Measurements from ENCODE around the gene TMEM184C.

DNA sequence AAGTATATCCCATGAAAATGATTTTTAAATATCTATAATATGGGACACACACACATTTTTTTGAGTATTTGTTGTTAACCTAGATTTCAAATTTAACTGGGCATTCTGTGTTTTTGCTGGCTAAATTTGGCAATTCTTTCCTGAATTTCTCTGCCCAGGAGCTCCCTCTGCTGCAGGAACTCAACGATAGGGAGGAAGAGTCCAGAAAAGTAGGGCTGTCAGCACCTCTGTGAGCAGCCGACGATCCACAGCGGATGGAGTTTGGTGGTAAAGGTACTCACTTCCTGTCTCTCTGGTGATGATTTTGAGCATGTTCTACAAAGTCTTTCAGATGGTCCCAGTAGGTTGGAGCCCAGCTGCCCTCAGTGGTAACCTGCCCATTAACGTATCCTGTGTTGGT lies 23.1 kb upstream of the TMEM184C start:
- TF ChIP-seq, protein P1, sequence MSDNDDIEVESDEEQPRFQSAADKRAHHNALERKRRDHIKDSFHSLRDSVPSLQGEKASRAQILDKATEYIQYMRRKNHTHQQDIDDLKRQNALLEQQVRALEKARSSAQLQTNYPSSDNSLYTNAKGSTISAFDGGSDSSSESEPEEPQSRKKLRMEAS (IDR thresholded peaks at IDR 0.05), result no peak
- TF ChIP-seq EZH2phosphoT487 (IDR thresholded peaks at IDR 0.05; ENCODE audit: borderline replicate concordance) (no peak), ATF3 (IDR thresholded peaks at IDR 0.05) (no peak), ZNF274 (IDR thresholded peaks at IDR 0.05; ENCODE audit: low read depth, low read length) (no peak), CTCF (IDR thresholded peaks at IDR 0.05 in 2 of 3, conservative IDR thresholded peaks at IDR 0.05 in 1 of 3; ENCODE audit: borderline replicate concordance in 1 of 3, insufficient read depth in 1 of 3, low read depth in 2 of 3, low read length in 2 of 3) (peak; percentile 12 to 24 (median 23); a peak in 3 of 6 replicates), POLR2A (IDR thresholded peaks at IDR 0.05; ENCODE audit: borderline replicate concordance, extremely low read depth, insufficient read depth, insufficient read length) (no peak), CEBPB (IDR thresholded peaks at IDR 0.05; ENCODE audit: low read depth) (no peak)
